Mucosa of descending colon (tissue), 3 donors: ENCODE results near the gene KIFC3. TPM values are rescaled to one million over a fixed set of nuclear protein-coding genes. Genes with fewer than 3 reads are reported as not detected.

Source experiments
- ATAC-seq: fragments of 200-7000 bp; cut with Tn5 transposase; one replicate; pipeline ENCODE4 v1.9.1; 2020; ENCODE audit warnings: mild to moderate bottlenecking, moderate library complexity
- DNase-seq, 3 donors: peaks; one replicate each; pipeline ENCODE4 v3.0.0-alpha.2; 2020
- H3K36me3 ChIP-seq: fragments of 200-600 bp; one replicate; pipeline ENCODE4 v1.8.0; 2021; ENCODE audit warnings: low read depth, mild to moderate bottlenecking
- H3K4me1 ChIP-seq: fragments of 200-600 bp; one replicate; pipeline ENCODE4 v1.8.0; 2021; ENCODE audit warnings: low read depth, mild to moderate bottlenecking
- H3K4me3 ChIP-seq: fragments of 200-600 bp; one replicate; pipeline ENCODE4 v1.8.0; 2021; ENCODE audit warnings: mild to moderate bottlenecking
- H3K9me3 ChIP-seq: fragments of 200-600 bp; one replicate; pipeline ENCODE4 v1.8.0; 2021; ENCODE audit warnings: mild to moderate bottlenecking
- CTCF ChIP-seq: fragments of 200-600 bp; IDR thresholded peaks from one replicate; pipeline ENCODE4 v1.8.0; 2022; ENCODE audit warnings: antibody characterized with exemption, mild to moderate bottlenecking
- intact Hi-C, 2 donors: fragments of 100-400 bp; cut with DNase I in 1 of 2; cut with micrococcal nuclease in 1 of 2; formaldehyde crosslinking; loops; one replicate each; pipeline versions ENCODE4 v1.11.0 to v1.11.1; 2022; cut with DNase I, micrococcal nuclease
- total RNA-seq, 3 donors: library from RNA; stranded (reverse); fragmentation: NEBNext Ultra II Directional in 2 of 3; extraction: Animal tissue kit (Norgen Biotek cat#: 25700) in 2 of 3; gene quantifications; one replicate each; pipeline versions ENCODE4 v1.2.1 to v1.2.4, GENCODE V29; 2021 to 2023
- donor health status: DM: no; HTN: no; CAD: no; lungs with moderate emphysema.
- donor health status: DM: no; HTN: no; CAD: no.
- donor health status: DM: no; HTN: yes; CAD: no.

KIFC3 gene
- total RNA-seq, 3 donors from 2014 or later = 3.7 to 17.2 (median 8.3) TPM

GRCh38 chr16:57755726-57756423 lies 46.4 kb downstream of the KIFC3 start:
- Histone ChIP-seq H3K36me3 (no peaks in the 10 kb centered on the region), H3K4me1 (no peaks in the 10 kb centered on the region), H3K9me3 (no peaks in the 10 kb centered on the region), H3K4me3 (no peak overlapping the region)
- TF ChIP-seq CTCF = no peak
- ATAC-seq (no peak), DNase-seq (peak in 1 of 3 donors; percentile 19)
- intact Hi-C loops = loop anchor here in 1 of 2 donors (5.0 kb wide), 2 partner anchors 51 to 106 kb away; no protein-coding TSS in a partner anchor

GRCh38 chr16:57755061-57755684 lies 47.1 kb downstream of the KIFC3 start:
- H3K4me1 ChIP-seq = no peaks in the 10 kb centered on the region
- TF ChIP-seq CTCF = no peak
- no peaks in the 10 kb centered on the region for H3K9me3 ChIP-seq
- no peaks in the 10 kb centered on the region for H3K36me3 ChIP-seq
- H3K4me3 ChIP-seq = no peak overlapping the region
- no peak for ATAC-seq
- intact Hi-C loops = loop anchor here in 1 of 2 donors (5.0 kb wide), 2 partner anchors 52 to 107 kb away; no protein-coding TSS in a partner anchor
- peak in 1 of 3 donors; percentile 21 for DNase-seq

GRCh38 chr16:57754354-57755060 lies 47.8 kb downstream of the KIFC3 start:
- no peak for TF ChIP-seq CTCF
- intact Hi-C loops = loop anchor here in 1 of 2 donors (5.0 kb wide), 2 partner anchors 53 to 108 kb away; no protein-coding TSS in a partner anchor
- DNase-seq (no peak), ATAC-seq (no peak)
- Histone ChIP-seq H3K4me1 (no peaks in the 10 kb centered on the region), H3K9me3 (no peaks in the 10 kb centered on the region), H3K4me3 (no peak overlapping the region), H3K36me3 (no peaks in the 10 kb centered on the region)

GRCh38 chr16:57753448-57754353 lies 48.6 kb downstream of the KIFC3 start:
- no peak for TF ChIP-seq CTCF
- Histone ChIP-seq H3K4me3 (no peak overlapping the region), H3K4me1 (no peaks in the 10 kb centered on the region), H3K9me3 (no peaks in the 10 kb centered on the region), H3K36me3 (no peaks in the 10 kb centered on the region)
- ATAC-seq (no peak), DNase-seq (peak in 2 of 3 donors; percentile 24 to 33)
- intact Hi-C loops = no loop called here
